WTC11 (cell line): Measurements from ENCODE around the gene PNISR. TPM values are rescaled to one million over a fixed set of nuclear protein-coding genes. Genes with fewer than 3 reads are reported as not detected.

Source experiments
- ATAC-seq: fragments of 200-7000 bp; cut with Tn5 transposase; 2 replicates; pipeline ENCODE4 v1.10.0; 2021; ENCODE audit warnings: mild to moderate bottlenecking, moderate library complexity
- CTCF ChIA-PET: fragments of 300-600 bp; sonication (Branson Sonifier 250); formaldehyde crosslinking; loops from one replicate; lab custom pipeline; 2021; ENCODE audit warnings: antibody characterized with exemption; lab: Charles Lee
- POLR2A ChIA-PET: fragments of 350-600 bp; sonication (Branson Sonifier 250); formaldehyde crosslinking; loops from one replicate; lab custom pipeline; 2021; ENCODE audit warnings: antibody characterized with exemption; lab: Charles Lee
- DNase-seq: peaks from one replicate; pipeline ENCODE4 v3.0.0; 2021; ENCODE audit warnings: low spot score
- H3K27ac Mint-ChIP-seq: 2 replicates; pipeline ENCODE4 v1.8.0; 2021; ENCODE audit warnings: mixed read lengths
- H3K27me3 Mint-ChIP-seq: 2 replicates; pipeline ENCODE4 v1.8.0; 2021; ENCODE audit warnings: low read depth, mild to moderate bottlenecking, moderate library complexity, mixed read lengths
- H3K36me3 Mint-ChIP-seq: 2 replicates; pipeline ENCODE4 v1.8.0; 2021; ENCODE audit warnings: mixed read lengths
- H3K4me1 Mint-ChIP-seq: 2 replicates; pipeline ENCODE4 v1.8.0; 2022; ENCODE audit warnings: mixed read lengths
- H3K4me3 Mint-ChIP-seq: 2 replicates; pipeline ENCODE4 v1.8.0; 2021; ENCODE audit warnings: mild to moderate bottlenecking, moderate library complexity, mixed read lengths
- H3K9me3 Mint-ChIP-seq: 2 replicates; pipeline ENCODE4 v1.8.0; 2021; ENCODE audit warnings: mixed read lengths
- AR ChIP-seq: fragments of 250-450 bp; sonication (Bioruptor Pico); IDR thresholded peaks from 2 replicates; pipeline ENCODE4 v1.9.0; 2021; ENCODE audit warnings: mild to moderate bottlenecking
- CTCF ChIP-seq: fragments of 200-600 bp; IDR thresholded peaks from 2 replicates; pipeline ENCODE4 v1.8.0; 2022; ENCODE audit warnings: antibody characterized with exemption
- ELF4 ChIP-seq: sonication (generic); formaldehyde crosslinking; IDR thresholded peaks from 2 replicates; pipeline ENCODE4 v1.8.1; 2022; ENCODE audit warnings: low read depth, mild to moderate bottlenecking, moderate library complexity, missing genetic modification reagents
- JAZF1 ChIP-seq: fragments of 250-450 bp; sonication (Bioruptor Pico); IDR thresholded peaks from 2 replicates; pipeline ENCODE4 v1.9.0; 2021; ENCODE audit warnings: moderate library complexity, mild to moderate bottlenecking, inconsistent platforms
- MYBL2 ChIP-seq: sonication (generic); formaldehyde crosslinking; IDR thresholded peaks from 2 replicates; pipeline ENCODE4 v1.8.1; 2023; ENCODE audit warnings: mild to moderate bottlenecking, moderate library complexity, missing genetic modification reagents
- NFATC4 ChIP-seq: fragments of 250-450 bp; sonication (Bioruptor Pico); IDR thresholded peaks from 2 replicates; pipeline ENCODE4 v1.9.0; 2021; ENCODE audit warnings: mild to moderate bottlenecking
- NFYB ChIP-seq: sonication (generic); formaldehyde crosslinking; conservative IDR thresholded peaks from 2 replicates; pipeline ENCODE4 v1.8.0; 2022; ENCODE audit warnings: low read depth, missing genetic modification reagents
- OVOL2 ChIP-seq: fragments of 250-450 bp; sonication (Bioruptor Pico); IDR thresholded peaks from 2 replicates; pipeline ENCODE4 v1.9.0; 2021; ENCODE audit warnings: mild to moderate bottlenecking, borderline replicate concordance
- SP1 ChIP-seq: sonication (generic); formaldehyde crosslinking; conservative IDR thresholded peaks from 2 replicates; pipeline ENCODE4 v1.8.1; 2022; ENCODE audit warnings: missing genetic modification reagents
- TEAD1 ChIP-seq: sonication (generic); formaldehyde crosslinking; IDR thresholded peaks from 2 replicates; pipeline ENCODE4 v1.8.0; 2022; ENCODE audit warnings: mild to moderate bottlenecking, missing genetic modification reagents
- ZMAT4 ChIP-seq: fragments of 250-450 bp; sonication (Bioruptor Pico); IDR thresholded peaks from 2 replicates; pipeline ENCODE4 v1.9.0; 2021; ENCODE audit warnings: mild to moderate bottlenecking
- ZNF121 ChIP-seq: sonication (generic); formaldehyde crosslinking; IDR thresholded peaks from 2 replicates; pipeline ENCODE4 v1.8.0; 2023; ENCODE audit warnings: missing genetic modification reagents
- total RNA-seq: library from RNA; stranded (reverse); gene quantifications from 3 replicates; pipeline ENCODE4 v1.2.3, GENCODE V29; 2021
- TF ChIP-seq, protein P1 (sequence below): sonication (generic); formaldehyde crosslinking; IDR thresholded peaks from 2 replicates; pipeline ENCODE4 v1.8.0; 2023; ENCODE audit warnings: missing genetic modification reagents
- TF ChIP-seq, protein P2 (sequence below): sonication (generic); formaldehyde crosslinking; IDR thresholded peaks from 2 replicates; pipeline ENCODE4 v1.8.1; 2023; ENCODE audit warnings: mild to moderate bottlenecking, missing genetic modification reagents, moderate library complexity
- TF ChIP-seq, protein P3 (sequence below): sonication (generic); formaldehyde crosslinking; IDR thresholded peaks from 2 replicates; pipeline ENCODE4 v1.8.1; 2023; ENCODE audit warnings: mild to moderate bottlenecking, missing genetic modification reagents
- TF ChIP-seq, protein P4 (sequence below): fragments of 250-450 bp; sonication (Bioruptor Pico); IDR thresholded peaks from 2 replicates; pipeline ENCODE4 v1.8.0; 2021; ENCODE audit warnings: mild to moderate bottlenecking

The PNISR gene
- total RNA-seq, 1 experiment from 2014 or later, result 156 TPM

- CTCF ChIA-PET, result interaction anchor here (1.1 kb wide), 1 partner anchor 77 kb away, joined by 4 read pairs; no protein-coding TSS in a partner anchor
Measured at GRCh38 chr6:99407076-99407475, 18.0 kb downstream of the PNISR start.

GRCh38 chr6:99402448-99402847, 22.7 kb downstream of the PNISR start:
- DNase-seq, result no peak
- Mint-ChIP-seq H3K9me3 (no peaks in the 10 kb centered on the region), H3K27me3 (no peaks in the 10 kb centered on the region), H3K27ac (no peak overlapping the region), H3K4me1 (no peaks in the 10 kb centered on the region)
- ATAC-seq, result no peak
- TF ChIP-seq, protein P1, sequence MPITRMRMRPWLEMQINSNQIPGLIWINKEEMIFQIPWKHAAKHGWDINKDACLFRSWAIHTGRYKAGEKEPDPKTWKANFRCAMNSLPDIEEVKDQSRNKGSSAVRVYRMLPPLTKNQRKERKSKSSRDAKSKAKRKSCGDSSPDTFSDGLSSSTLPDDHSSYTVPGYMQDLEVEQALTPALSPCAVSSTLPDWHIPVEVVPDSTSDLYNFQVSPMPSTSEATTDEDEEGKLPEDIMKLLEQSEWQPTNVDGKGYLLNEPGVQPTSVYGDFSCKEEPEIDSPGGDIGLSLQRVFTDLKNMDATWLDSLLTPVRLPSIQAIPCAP (CRISPR knock-in tag), result no peak
- no peak for TF ChIP-seq CTCF
- TF ChIP-seq, protein P2, sequence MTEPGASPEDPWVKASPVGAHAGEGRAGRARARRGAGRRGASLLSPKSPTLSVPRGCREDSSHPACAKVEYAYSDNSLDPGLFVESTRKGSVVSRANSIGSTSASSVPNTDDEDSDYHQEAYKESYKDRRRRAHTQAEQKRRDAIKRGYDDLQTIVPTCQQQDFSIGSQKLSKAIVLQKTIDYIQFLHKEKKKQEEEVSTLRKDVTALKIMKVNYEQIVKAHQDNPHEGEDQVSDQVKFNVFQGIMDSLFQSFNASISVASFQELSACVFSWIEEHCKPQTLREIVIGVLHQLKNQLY, result no peak
- TF ChIP-seq AR, result no peak
- TF ChIP-seq OVOL2 (CRISPR knock-in tag), result no peak
- no peak for TF ChIP-seq JAZF1
- TF ChIP-seq TEAD1, result no peak
- TF ChIP-seq, all 79 proteins: peak for 0
- CTCF ChIA-PET, result interaction anchor here (0.8 to 1.0 kb wide), 2 partner anchors 68 to 72 kb away, joined by 3 to 4 read pairs; no protein-coding TSS in a partner anchor
- POLR2A ChIA-PET, result no interaction called here
- peaks cover 65% of the 10 kb centered on the region for H3K36me3 Mint-ChIP-seq
- no peak overlapping the region for H3K4me3 Mint-ChIP-seq

More at GRCh38 chr6:99407076-99407475, 18.0 kb downstream of the PNISR start:
- Mint-ChIP-seq H3K4me3 (no peak overlapping the region), H3K9me3 (no peaks in the 10 kb centered on the region), H3K27ac (no peak overlapping the region), H3K27me3 (no peaks in the 10 kb centered on the region), H3K36me3 (peaks cover 80% of the 10 kb centered on the region), H3K4me1 (no peaks in the 10 kb centered on the region)
- POLR2A ChIA-PET, result no interaction called here
- ATAC-seq (no peak), DNase-seq (no peak)
- TF ChIP-seq NFATC4 (CRISPR knock-in tag) (no peak), NFYB (no peak)

- Mint-ChIP-seq H3K27ac (no peak overlapping the region), H3K4me1 (peaks cover 7% of the 10 kb centered on the region), H3K9me3 (no peaks in the 10 kb centered on the region), H3K27me3 (no peaks in the 10 kb centered on the region), H3K36me3 (peaks cover 21% of the 10 kb centered on the region), H3K4me3 (no peak overlapping the region)
- ATAC-seq, result no peak
- CTCF ChIA-PET, result interaction anchor here (0.6 kb wide), 1 partner anchor 223 kb away, joined by 4 read pairs; no protein-coding TSS in a partner anchor
- POLR2A ChIA-PET, result no interaction called here
- no peak for DNase-seq
- TF ChIP-seq, protein P3, sequence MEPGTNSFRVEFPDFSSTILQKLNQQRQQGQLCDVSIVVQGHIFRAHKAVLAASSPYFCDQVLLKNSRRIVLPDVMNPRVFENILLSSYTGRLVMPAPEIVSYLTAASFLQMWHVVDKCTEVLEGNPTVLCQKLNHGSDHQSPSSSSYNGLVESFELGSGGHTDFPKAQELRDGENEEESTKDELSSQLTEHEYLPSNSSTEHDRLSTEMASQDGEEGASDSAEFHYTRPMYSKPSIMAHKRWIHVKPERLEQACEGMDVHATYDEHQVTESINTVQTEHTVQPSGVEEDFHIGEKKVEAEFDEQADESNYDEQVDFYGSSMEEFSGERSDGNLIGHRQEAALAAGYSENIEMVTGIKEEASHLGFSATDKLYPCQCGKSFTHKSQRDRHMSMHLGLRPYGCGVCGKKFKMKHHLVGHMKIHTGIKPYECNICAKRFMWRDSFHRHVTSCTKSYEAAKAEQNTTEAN (CRISPR knock-in tag), result no peak
- TF ChIP-seq, protein P1 (CRISPR knock-in tag), result no peak
- no peak for TF ChIP-seq SP1 (CRISPR knock-in tag)
- TF ChIP-seq ELF4 (CRISPR knock-in tag), result no peak
- TF ChIP-seq ZNF121 (CRISPR knock-in tag), result no peak
- TF ChIP-seq, protein P4, sequence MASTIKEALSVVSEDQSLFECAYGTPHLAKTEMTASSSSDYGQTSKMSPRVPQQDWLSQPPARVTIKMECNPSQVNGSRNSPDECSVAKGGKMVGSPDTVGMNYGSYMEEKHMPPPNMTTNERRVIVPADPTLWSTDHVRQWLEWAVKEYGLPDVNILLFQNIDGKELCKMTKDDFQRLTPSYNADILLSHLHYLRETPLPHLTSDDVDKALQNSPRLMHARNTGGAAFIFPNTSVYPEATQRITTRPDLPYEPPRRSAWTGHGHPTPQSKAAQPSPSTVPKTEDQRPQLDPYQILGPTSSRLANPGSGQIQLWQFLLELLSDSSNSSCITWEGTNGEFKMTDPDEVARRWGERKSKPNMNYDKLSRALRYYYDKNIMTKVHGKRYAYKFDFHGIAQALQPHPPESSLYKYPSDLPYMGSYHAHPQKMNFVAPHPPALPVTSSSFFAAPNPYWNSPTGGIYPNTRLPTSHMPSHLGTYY (CRISPR knock-in tag), result no peak
- no peak for TF ChIP-seq TEAD1
- TF ChIP-seq CTCF, result no peak
- TF ChIP-seq MYBL2 (CRISPR knock-in tag), result no peak
- no peak for TF ChIP-seq NFYB
- TF ChIP-seq ZMAT4 (CRISPR knock-in tag), result no peak
Measured at GRCh38 chr6:99397287-99397686, 27.8 kb downstream of the PNISR start.
